Panc1 (cell line): ENCODE data around the gene C12orf43. TPM values are rescaled to one million over a fixed set of nuclear protein-coding genes. Genes with fewer than 3 reads are reported as not detected.

Experiments used
- ATAC-seq: fragments of 200-7000 bp; cut with Tn5 transposase; 2 replicates; pipeline ENCODE4 v1.9.1; 2020; ENCODE audit warnings: mild to moderate bottlenecking, moderate library complexity
- BruUV-seq: library from RNA; stranded (reverse); fragments of 400-500 nt; replicated peaks from 2 replicates; lab custom pipeline; 2021; lab: Mats Ljungman, UMichigan
- CTCF ChIA-PET: fragments of 300-600 bp; sonication (Branson Sonifier 250); formaldehyde crosslinking; loops from one replicate; lab custom pipeline; 2022; ENCODE audit warnings: antibody characterized with exemption; lab: Charles Lee
- POLR2A ChIA-PET: fragments of 300-600 bp; sonication (Branson Sonifier 250); formaldehyde crosslinking; loops from one replicate; lab custom pipeline; 2022; ENCODE audit warnings: antibody characterized with exemption; lab: Charles Lee
- DNase-seq: peaks from one replicate; pipeline ENCODE4 v3.0.0-alpha.2; 2010; ENCODE audit warnings: low read depth, low spot score
- H3K27ac ChIP-seq: 2 replicates; pipeline ENCODE4 v1.5.1; 2011; ENCODE audit warnings: mild to moderate bottlenecking, low read length, inconsistent platforms
- H3K27me3 ChIP-seq: fragments of 200-500 bp; sonication (Bioruptor generic); 2 replicates; pipeline ENCODE4 v1.6.0; 2014; ENCODE audit warnings: low read length, inconsistent platforms; ENCODE audit not compliant: control insufficient read depth, insufficient read depth
- H3K36me3 ChIP-seq: fragments of 200-500 bp; sonication (Bioruptor generic); 2 replicates; pipeline ENCODE4 v1.5.1; 2014; ENCODE audit warnings: inconsistent platforms, mild to moderate bottlenecking, low read length, moderate library complexity; ENCODE audit not compliant: control insufficient read depth, insufficient read depth
- H3K4me1 ChIP-seq: 2 replicates; pipeline ENCODE4 v1.5.1; 2011; ENCODE audit warnings: inconsistent platforms, mild to moderate bottlenecking, low read length, moderate library complexity; ENCODE audit not compliant: control insufficient read depth, insufficient read depth
- H3K4me3 ChIP-seq, 2 experiments: 2 replicates each; pipeline ENCODE4 v1.5.1; 2011 to 2012; ENCODE audit warnings: low read depth in 2 of 2, low read length in 2 of 2, mild to moderate bottlenecking in 2 of 2, inconsistent platforms in 1 of 2, moderate library complexity in 1 of 2
- H3K9me3 ChIP-seq: fragments of 200-500 bp; sonication (Bioruptor generic); 2 replicates; pipeline ENCODE4 v1.5.1; 2014; ENCODE audit warnings: low read depth, mild to moderate bottlenecking, inconsistent platforms, low read length, moderate library complexity; ENCODE audit not compliant: control insufficient read depth, insufficient read depth
- CTCF ChIP-seq: fragments of 450-650 bp; IDR thresholded peaks from 2 replicates; pipeline ENCODE4 v1.5.1; 2017; ENCODE audit warnings: mild to moderate bottlenecking
- POLR2AphosphoS5 ChIP-seq: IDR thresholded peaks from 2 replicates; pipeline ENCODE4 v1.6.1; 2012; ENCODE audit warnings: mild to moderate bottlenecking, low read depth, low read length, moderate library complexity
- SIN3A ChIP-seq: IDR thresholded peaks from 2 replicates; pipeline ENCODE4 v1.6.1; 2012; ENCODE audit warnings: low read depth, mild to moderate bottlenecking, low read length, moderate library complexity, borderline replicate concordance; ENCODE audit not compliant: insufficient read depth
- TCF7L2 ChIP-seq: IDR thresholded peaks from 2 replicates; pipeline ENCODE4 v1.6.1; 2011; ENCODE audit warnings: mild to moderate bottlenecking, low read depth, low read length, inconsistent platforms
- in situ Hi-C: cut with HindIII; loops from 2 replicates; pipeline ENCODE4 v1.10.0; 2016; ENCODE audit warnings: low sequenced_read_pairs, low pct_unique_long_range_greater_than_20kb
- intact Hi-C: fragments of 100-400 bp; cut with micrococcal nuclease; formaldehyde crosslinking; loops from one replicate; pipeline ENCODE4 v1.10.0; 2022; ENCODE audit not compliant: unreplicated experiment
- total RNA-seq: library from RNA; stranded (reverse); gene quantifications from one replicate; pipeline ENCODE4 v1.2.1, GENCODE V29; 2021; ENCODE audit not compliant: unreplicated experiment
- TF ChIP-seq, protein P1 (sequence below), 2 experiments: IDR thresholded peaks; 2 replicates each; pipeline ENCODE4 v1.6.1; 2011 to 2012; ENCODE audit warnings: low read depth in 2 of 2, control low read depth in 1 of 2, low read length in 1 of 2, mild to moderate bottlenecking in 1 of 2, moderate library complexity in 1 of 2; ENCODE audit not compliant: insufficient read depth in 1 of 2

C12orf43 gene
- total RNA-seq, 1 experiment from 2014 or later, result 20.7 TPM

DNA sequence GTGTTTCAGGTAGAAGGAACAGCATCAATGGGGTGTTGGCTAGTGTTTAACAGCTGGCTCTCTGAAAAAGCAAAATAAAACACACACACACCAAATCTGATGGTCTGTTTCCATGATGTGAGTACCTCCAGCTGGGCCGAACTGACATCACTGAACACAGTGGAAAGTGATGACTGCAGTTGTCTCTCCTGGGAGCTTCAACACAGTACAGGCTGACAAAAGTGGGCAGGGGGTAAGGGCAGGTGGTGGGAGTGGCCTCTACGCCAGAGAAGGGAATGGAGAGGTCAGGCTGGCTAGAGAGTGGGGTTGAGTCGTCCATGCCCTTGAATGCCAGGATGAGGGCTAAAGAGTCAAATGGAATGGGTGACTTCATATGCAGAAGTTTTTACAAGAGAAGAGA, 46.0 kb downstream of the C12orf43 start:
- BruUV-seq, result no TSS peak
- no peak overlapping the region for H3K4me3 ChIP-seq
- peaks cover 4% of the 10 kb centered on the region; the same call in 1 of the 2 replicates for H3K4me1 ChIP-seq
- intact Hi-C loops (loop anchor here (5.0 to 10.0 kb wide), 3 partner anchors 113 to 388 kb away; partner anchors contain the start of gene POP5), in situ Hi-C loops (no loop called here)
- H3K36me3 ChIP-seq, result no peaks in the 10 kb centered on the region
- no peak for ATAC-seq
- ChIA-PET CTCF (no interaction called here), POLR2A (no interaction called here)
- DNase-seq, result no peak
- TF ChIP-seq CTCF (no peak), TCF7L2 (no peak)
- H3K27ac ChIP-seq, result no peak overlapping the region
- H3K27me3 ChIP-seq, result no peaks in the 10 kb centered on the region
- no peaks in the 10 kb centered on the region for H3K9me3 ChIP-seq

GRCh38 chr12:120965534-120966091, 50.7 kb downstream of the C12orf43 start:
- intact Hi-C loops, result no loop called here
- H3K27ac ChIP-seq, result no peak overlapping the region
- H3K4me3 ChIP-seq, result no peak overlapping the region
- CTCF ChIA-PET, result no interaction called here
- no peaks in the 10 kb centered on the region for H3K36me3 ChIP-seq
- POLR2A ChIA-PET, result interaction anchor here (0.7 kb wide), 1 partner anchor 55 kb away, joined by 4 read pairs; no protein-coding TSS in a partner anchor
- no TSS peak for BruUV-seq
- ATAC-seq (no peak), DNase-seq (no peak)
- no peak for TF ChIP-seq CTCF
- no peak for TF ChIP-seq POLR2AphosphoS5
- TF ChIP-seq TCF7L2, result no peak
- no peak for TF ChIP-seq SIN3A
- TF ChIP-seq, protein P1, sequence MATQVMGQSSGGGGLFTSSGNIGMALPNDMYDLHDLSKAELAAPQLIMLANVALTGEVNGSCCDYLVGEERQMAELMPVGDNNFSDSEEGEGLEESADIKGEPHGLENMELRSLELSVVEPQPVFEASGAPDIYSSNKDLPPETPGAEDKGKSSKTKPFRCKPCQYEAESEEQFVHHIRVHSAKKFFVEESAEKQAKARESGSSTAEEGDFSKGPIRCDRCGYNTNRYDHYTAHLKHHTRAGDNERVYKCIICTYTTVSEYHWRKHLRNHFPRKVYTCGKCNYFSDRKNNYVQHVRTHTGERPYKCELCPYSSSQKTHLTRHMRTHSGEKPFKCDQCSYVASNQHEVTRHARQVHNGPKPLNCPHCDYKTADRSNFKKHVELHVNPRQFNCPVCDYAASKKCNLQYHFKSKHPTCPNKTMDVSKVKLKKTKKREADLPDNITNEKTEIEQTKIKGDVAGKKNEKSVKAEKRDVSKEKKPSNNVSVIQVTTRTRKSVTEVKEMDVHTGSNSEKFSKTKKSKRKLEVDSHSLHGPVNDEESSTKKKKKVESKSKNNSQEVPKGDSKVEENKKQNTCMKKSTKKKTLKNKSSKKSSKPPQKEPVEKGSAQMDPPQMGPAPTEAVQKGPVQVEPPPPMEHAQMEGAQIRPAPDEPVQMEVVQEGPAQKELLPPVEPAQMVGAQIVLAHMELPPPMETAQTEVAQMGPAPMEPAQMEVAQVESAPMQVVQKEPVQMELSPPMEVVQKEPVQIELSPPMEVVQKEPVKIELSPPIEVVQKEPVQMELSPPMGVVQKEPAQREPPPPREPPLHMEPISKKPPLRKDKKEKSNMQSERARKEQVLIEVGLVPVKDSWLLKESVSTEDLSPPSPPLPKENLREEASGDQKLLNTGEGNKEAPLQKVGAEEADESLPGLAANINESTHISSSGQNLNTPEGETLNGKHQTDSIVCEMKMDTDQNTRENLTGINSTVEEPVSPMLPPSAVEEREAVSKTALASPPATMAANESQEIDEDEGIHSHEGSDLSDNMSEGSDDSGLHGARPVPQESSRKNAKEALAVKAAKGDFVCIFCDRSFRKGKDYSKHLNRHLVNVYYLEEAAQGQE (IDR thresholded peaks at IDR 0.05; ENCODE audit: insufficient read depth in 1 of 2, low read depth in 2 of 2, low read length in 1 of 2), result no peak
- H3K27me3 ChIP-seq, result no peaks in the 10 kb centered on the region
- H3K9me3 ChIP-seq, result no peaks in the 10 kb centered on the region
- H3K4me1 ChIP-seq, result no peaks in the 10 kb centered on the region
- in situ Hi-C loops, result no loop called here
